Right atrium auricular region (tissue), 2 donors: ENCODE measurements around the gene SEC22C. TPM values are rescaled to one million over a fixed set of nuclear protein-coding genes. Genes with fewer than 3 reads are reported as not detected.

ENCODE experiments used
- DNase-seq: peaks from one replicate; pipeline ENCODE4 v3.0.0-alpha.2; 2019; ENCODE audit warnings: low spot score
- H3K27ac ChIP-seq, 2 donors: fragments of 200-600 bp; sonication (generic); 1 replicate in 1 of 2; 2 replicates in 1 of 2; pipeline ENCODE4 v1.5.1; 2016 to 2019
- H3K27me3 ChIP-seq, 2 donors: fragments of 200-600 bp; sonication (generic); one replicate each; pipeline versions ENCODE4 v1.5.1 to v1.6.0; 2017 to 2019
- H3K36me3 ChIP-seq: fragments of 200-600 bp; sonication (generic); one replicate; pipeline ENCODE4 v1.5.1; 2016
- H3K4me1 ChIP-seq, 2 donors: fragments of 200-600 bp; sonication (generic); one replicate each; pipeline versions ENCODE4 v1.5.1 to v1.6.0; 2017 to 2019
- H3K4me3 ChIP-seq, 2 donors: fragments of 200-600 bp; sonication (generic); 1 replicate in 1 of 2; 2 replicates in 1 of 2; pipeline ENCODE4 v1.5.1; 2017 to 2019; ENCODE audit warnings: mild to moderate bottlenecking in 1 of 2, moderate library complexity in 1 of 2
- H3K9me3 ChIP-seq, 2 donors: fragments of 200-600 bp; sonication (generic); one replicate each; pipeline ENCODE4 v1.5.1; 2019
- total RNA-seq, 2 donors: library from RNA; depleted of rRNA; stranded (reverse); fragments of >200 nt; gene quantifications; one replicate each; pipeline ENCODE4 v1.1.0, GENCODE V29; 2016
- TF ChIP-seq, protein P1 (sequence below), 2 donors: fragments of 200-600 bp; sonication (generic); IDR thresholded peaks; one replicate each; pipeline ENCODE4 v1.5.1; 2019; ENCODE audit warnings: antibody characterized with exemption in 2 of 2

The SEC22C gene
- total RNA-seq, 2 donors from 2014 or later, result 32.3 to 36.2 TPM

DNA sequence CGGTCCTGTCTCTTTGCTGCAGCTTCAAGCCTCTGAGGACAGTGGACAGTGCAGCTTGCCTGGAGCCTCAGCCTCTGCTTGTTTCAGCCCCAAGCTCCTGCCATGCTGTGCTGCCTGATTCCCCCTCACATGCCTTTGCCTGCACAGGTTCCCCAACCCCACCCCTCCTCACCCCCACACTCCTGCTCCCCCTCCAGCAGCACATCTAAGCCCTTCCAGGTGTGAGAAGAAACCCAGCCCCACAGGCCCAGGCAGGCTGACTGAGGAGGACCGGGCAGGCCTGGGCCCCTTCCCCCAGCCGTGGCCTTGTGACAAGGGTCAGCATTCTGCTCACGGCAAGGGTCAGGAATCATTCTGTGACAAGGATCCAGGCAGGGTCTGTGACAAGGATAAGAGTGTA lies 56.6 kb downstream of the SEC22C start:
- TF ChIP-seq, protein P1, sequence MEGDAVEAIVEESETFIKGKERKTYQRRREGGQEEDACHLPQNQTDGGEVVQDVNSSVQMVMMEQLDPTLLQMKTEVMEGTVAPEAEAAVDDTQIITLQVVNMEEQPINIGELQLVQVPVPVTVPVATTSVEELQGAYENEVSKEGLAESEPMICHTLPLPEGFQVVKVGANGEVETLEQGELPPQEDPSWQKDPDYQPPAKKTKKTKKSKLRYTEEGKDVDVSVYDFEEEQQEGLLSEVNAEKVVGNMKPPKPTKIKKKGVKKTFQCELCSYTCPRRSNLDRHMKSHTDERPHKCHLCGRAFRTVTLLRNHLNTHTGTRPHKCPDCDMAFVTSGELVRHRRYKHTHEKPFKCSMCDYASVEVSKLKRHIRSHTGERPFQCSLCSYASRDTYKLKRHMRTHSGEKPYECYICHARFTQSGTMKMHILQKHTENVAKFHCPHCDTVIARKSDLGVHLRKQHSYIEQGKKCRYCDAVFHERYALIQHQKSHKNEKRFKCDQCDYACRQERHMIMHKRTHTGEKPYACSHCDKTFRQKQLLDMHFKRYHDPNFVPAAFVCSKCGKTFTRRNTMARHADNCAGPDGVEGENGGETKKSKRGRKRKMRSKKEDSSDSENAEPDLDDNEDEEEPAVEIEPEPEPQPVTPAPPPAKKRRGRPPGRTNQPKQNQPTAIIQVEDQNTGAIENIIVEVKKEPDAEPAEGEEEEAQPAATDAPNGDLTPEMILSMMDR (IDR thresholded peaks at IDR 0.05), result no peak
- H3K4me3 ChIP-seq, result no peak overlapping the region
- H3K27me3 ChIP-seq, result no peaks in the 10 kb centered on the region
- DNase-seq, result no peak
- no peaks in the 10 kb centered on the region for H3K36me3 ChIP-seq
- no peak overlapping the region for H3K27ac ChIP-seq
- no peaks in the 10 kb centered on the region for H3K9me3 ChIP-seq
- H3K4me1 ChIP-seq, result peaks cover 0 to 12% of the 10 kb centered on the region in 2 donors

DNA sequence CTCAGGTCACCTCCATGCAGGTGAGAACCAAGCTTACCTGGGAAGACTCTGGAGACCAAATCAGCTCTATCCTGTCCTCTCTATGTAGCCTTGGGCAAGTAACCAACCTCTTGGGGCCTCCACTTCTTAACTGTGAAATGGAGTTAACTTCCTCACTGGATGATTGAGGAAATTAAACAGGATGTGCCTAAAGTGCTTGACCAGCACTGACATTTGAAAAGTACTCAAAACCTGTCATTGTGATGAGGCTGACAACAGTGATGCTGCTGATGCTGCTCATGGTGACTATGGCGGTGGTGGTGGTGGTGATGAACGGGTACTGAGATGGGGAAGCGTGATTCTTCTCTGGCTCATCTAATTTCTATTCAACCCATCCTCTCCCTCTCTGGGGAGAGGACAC lies 57.0 kb downstream of the SEC22C start:
- DNase-seq, result no peak
- peaks cover 0 to 12% of the 10 kb centered on the region in 2 donors for H3K4me1 ChIP-seq
- no peak overlapping the region for H3K4me3 ChIP-seq
- TF ChIP-seq, protein P1 (IDR thresholded peaks at IDR 0.05), result no peak
- no peaks in the 10 kb centered on the region for H3K36me3 ChIP-seq
- no peaks in the 10 kb centered on the region for H3K9me3 ChIP-seq
- no peaks in the 10 kb centered on the region for H3K27me3 ChIP-seq
- H3K27ac ChIP-seq, result no peak overlapping the region

DNA sequence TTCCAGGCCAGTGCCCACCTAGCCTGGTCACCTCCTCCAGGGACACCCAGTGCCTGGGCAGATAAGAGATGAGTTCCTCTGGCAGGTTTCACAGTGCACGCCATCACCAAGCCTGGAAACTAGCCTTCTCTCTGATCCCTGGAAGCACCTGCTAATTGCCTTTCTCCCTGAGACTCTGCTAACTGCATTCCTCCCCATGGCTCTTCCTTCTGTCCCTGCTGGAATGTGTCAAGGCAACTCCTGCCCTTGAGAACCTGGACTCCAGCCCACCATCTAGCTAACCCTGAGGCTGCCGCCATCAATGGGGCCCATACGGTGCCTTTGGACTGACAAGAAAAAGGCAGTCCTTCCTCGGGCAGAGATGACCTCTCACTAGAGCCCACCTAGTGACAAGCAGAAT lies 60.9 kb downstream of the SEC22C start:
- no peaks in the 10 kb centered on the region for H3K27me3 ChIP-seq
- no peak for DNase-seq
- H3K36me3 ChIP-seq, result no peaks in the 10 kb centered on the region
- H3K4me3 ChIP-seq, result no peak overlapping the region
- H3K4me1 ChIP-seq, result peaks cover 0 to 16% of the 10 kb centered on the region in 2 donors
- no peak overlapping the region for H3K27ac ChIP-seq
- TF ChIP-seq, protein P1 (IDR thresholded peaks at IDR 0.05), result no peak
- H3K9me3 ChIP-seq, result no peaks in the 10 kb centered on the region

DNA sequence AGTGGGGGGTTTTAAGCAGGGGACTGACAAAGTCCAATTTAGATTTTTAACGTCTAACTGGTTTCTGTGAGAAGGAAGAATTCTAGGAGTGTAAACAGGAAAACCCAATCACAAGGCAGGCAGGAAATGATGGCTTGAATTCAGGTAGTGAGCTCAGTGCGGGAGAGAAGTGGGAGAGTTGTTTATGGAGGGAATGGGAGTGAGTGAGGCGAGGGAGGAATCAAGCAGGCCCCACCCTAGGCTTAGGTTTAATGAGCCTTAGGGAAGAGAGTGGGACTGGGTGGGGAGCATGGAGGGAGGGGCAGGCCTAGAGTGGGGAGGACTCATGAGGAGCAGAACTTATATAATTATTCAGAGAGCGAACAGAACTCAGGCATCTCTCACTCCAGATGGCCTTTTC lies 61.4 kb downstream of the SEC22C start:
- H3K4me1 ChIP-seq, result peaks cover 0 to 22% of the 10 kb centered on the region in 2 donors
- no peaks in the 10 kb centered on the region for H3K27me3 ChIP-seq
- H3K4me3 ChIP-seq, result no peak overlapping the region
- TF ChIP-seq, protein P1 (IDR thresholded peaks at IDR 0.05), result no peak
- H3K27ac ChIP-seq, result no peak overlapping the region
- DNase-seq, result no peak
- no peaks in the 10 kb centered on the region for H3K9me3 ChIP-seq
- no peaks in the 10 kb centered on the region for H3K36me3 ChIP-seq

DNA sequence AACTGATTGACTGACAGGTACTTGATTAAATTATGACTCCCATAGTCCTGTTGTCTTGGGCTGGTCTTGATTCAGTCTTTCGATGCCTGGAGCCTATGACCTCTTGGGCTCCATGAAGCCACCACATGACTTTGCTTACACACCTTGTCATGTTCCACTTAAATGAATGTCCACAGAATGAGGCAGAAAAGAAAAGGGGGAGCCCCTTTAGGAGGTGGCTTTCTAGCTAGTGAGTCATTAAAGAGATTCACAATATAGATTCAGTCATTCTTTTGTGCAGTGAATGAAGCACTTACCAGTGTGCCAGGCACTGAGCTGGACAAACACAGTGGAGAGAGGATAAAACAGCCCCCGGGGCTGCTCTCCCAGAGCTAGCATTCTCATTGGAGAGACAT lies 62.2 kb downstream of the SEC22C start:
- no peaks in the 10 kb centered on the region for H3K36me3 ChIP-seq

More for the DNA sequence above, 62.2 kb downstream of the SEC22C start:
- Histone ChIP-seq H3K9me3 (no peaks in the 10 kb centered on the region), H3K27ac (no peak overlapping the region), H3K4me1 (peaks cover 0 to 29% of the 10 kb centered on the region in 2 donors), H3K4me3 (no peak overlapping the region), H3K27me3 (no peaks in the 10 kb centered on the region)
- TF ChIP-seq, protein P1 (IDR thresholded peaks at IDR 0.05), result no peak
- DNase-seq, result no peak
